Stimulated activated CD8-positive, alpha-beta memory T cell treated with anti-CD3 and anti-CD28 coated beads, Interleukin-2, amount 100 ng/mL, for 48 hours (primary cell): Measurements from ENCODE around the gene TEX13C.
"Not testable (repeated sequence)": the region's sequence is repeated elsewhere in the genome, so short reads cannot be mapped to it uniquely, and the experiment has no call there.

ENCODE experiments used
- DNase-seq, 2 donors: peaks; one replicate each; pipeline ENCODE4 v3.0.0-alpha.2; 2020; ENCODE audit warnings: low read depth in 2 of 2

Gene TEX13C

DNA sequence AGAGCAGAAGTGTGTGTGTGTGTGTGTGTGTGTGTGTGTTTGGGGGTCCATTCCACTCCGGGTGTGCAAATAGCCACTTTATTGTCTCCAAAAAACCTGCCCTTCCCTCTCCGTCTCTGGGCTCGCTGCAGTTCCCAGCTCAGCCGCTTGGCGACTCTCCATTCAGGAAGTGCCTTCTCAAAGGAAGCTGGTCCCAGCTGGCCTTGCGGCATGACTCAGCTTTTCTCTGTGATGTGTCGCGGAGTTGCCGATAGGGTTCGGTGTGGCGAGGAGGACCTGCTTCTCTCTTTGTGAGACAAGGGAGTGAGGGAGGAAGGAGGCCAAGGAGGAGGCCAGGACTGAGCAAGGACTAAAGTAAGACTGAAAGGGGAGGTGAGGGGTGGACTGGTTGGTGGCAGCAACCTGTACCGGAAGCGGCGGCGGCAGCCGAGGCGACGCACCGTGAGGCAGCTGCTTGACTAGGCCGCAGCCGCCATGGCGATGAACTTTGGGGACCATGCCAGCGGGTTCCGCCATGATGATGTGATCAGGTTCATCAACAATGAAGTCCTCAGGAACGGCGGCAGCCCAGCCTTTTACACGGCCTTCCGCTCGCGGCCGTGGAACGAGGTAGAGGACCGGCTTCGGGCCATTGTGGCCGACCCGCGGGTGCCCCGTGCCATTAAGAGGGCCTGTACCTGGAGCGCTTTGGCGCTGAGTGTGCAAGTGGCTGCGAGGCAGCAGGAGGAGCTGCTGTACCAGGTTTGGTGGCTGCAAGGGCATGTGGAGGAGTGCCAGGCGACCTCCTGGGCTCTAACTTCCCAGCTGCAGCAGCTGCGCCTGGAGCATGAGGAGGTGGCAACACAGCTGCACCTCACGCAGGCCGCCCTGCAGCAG lies at the start of gene TEX13C:
Gene TEX13C, plus strand, starts transcription at position 226 of the 876 bp plus-strand sequence. Its CDS starts 249 bp downstream, at position 475.
- DNase-seq, result no peak

DNA sequence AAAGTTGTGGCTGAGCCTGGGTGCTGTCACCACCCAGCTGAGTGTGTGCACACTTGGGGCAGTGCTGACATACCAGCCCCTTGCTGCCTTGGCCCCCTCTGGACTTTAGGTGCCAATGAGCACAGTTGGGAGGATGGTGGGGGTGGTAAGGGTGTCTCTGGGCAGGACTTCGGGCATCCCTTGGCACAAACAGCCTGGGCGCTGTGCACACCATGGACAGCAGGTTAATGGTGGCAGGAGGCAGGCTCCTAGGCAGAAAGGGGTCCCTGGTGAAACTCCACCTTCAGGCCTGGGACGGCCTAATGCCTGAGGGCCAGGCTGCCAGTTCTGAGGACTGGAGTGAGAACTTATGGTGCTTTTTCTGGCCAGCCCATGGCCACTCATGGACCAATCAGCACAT lies 32.4 kb upstream of the TEX13C start:
- DNase-seq, result no peak

DNA sequence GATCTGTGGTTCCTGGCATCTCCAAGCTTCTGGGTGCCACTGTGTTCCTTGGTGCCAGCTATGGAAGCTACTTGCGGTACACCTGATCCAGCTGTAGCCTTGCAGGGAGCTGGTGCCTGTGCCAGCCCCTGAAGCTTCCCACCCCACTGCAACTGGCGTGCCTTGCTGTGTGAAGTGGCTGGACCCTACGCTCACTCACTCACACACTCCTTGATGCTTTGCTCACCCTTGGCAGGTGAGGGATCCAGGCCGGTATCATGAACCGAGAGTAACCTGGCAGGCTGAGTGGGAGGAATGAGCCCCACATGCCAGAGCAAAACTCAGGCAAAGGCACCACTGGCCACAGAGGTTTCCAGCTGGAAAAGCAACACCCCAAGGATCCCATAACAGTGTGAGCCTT lies 31.3 kb upstream of the TEX13C start:
- DNase-seq, result no peak

DNA sequence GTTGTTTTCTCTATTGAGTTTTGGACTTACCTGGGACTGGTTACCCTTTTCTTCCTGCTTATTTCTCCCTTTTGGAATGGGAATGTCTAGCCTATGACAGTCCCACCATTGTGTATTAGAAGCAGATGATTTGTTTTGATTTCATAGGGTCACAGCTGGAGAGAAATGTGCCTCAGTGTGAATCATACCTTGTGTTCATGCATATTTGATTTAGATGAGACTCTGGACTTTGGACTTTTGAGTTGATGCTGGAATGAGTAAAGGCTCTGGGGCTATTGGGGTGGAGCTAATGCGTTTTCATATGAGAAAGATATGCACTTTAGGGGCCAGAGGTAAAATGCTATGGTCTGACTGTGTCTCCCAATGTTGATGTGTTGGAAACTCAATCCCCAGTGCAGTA lies 30.5 kb upstream of the TEX13C start:
- no peak for DNase-seq

DNA sequence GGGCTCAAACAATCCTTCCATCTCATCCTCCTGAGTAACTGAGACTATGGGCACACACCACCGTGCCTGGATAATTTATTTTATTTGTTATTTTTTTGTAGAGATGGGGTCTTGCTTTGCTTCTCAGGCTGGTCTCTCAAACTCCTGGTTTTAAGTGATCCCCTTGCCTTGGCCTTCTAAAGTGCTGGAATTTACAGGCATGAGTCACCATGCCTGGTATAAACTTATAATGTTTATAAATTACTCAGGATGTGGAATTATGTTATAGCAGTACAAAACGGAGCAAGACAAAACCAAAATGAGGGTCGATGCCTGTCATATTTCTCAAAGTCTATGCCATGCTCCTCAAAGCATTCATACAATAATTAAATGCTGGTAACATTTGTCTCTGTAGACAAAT lies 29.8 kb upstream of the TEX13C start:
- DNase-seq, result no peak

DNA sequence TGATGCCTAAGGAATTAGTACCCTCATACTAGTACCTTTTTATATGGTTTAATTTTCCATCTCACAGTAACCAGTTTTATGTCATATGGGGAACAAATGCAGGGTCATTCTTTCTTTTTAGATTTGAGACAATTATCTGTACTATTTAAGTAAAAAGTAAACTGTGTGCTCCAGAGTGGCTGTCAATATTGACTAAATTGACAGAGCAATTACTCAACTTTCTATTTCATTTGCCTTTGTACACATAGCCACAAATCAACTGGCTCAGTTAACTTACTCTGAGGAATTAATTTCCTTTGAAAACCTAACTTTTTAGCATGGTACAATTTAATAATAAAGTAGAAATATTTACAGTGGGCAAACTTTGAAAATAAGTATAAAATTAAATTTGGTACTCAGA lies 28.5 kb upstream of the TEX13C start:
- no peak for DNase-seq

DNA sequence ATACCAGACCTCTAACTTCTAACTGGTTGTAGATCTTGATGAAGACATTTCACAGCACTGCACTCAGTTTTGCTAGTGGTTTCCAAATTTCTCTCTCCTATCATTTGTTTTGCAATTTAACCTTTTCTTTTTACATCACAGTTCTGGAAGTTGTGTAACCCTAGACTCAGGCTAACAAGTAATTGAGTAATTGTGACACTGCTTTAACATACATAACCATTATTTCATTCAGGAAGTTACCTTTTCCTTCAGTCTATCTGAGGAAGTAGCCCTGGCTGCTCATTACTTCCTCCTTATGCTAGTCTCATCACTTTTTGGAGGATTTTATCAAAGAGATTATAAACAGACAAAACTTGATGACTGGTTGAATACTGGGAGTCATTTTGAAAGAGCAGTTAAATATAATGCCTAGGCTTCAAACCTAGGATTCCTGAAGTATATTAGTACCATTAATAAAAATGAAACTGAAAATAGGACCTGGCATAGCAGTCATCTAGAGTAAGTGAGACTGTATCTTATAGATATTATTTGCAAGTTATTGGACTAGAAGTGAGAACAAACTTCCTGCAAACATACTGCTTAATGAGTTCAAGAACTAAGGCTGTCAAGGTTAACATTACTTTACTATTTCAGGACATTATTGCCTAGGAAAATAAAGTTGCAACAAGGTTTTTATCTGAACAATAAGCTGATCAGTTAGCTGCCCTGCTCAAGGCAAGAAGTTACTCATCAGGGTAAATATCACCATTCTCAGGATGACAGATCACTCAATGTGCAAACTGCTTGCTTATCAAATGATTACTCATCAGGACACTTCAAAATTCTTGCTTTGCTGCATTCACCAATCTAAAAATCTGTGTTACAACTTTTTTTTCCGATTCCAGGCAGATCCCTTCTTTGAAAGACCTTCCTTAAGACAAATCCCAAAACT lies 25.6 kb upstream of the TEX13C start:
- no peak for DNase-seq

DNA sequence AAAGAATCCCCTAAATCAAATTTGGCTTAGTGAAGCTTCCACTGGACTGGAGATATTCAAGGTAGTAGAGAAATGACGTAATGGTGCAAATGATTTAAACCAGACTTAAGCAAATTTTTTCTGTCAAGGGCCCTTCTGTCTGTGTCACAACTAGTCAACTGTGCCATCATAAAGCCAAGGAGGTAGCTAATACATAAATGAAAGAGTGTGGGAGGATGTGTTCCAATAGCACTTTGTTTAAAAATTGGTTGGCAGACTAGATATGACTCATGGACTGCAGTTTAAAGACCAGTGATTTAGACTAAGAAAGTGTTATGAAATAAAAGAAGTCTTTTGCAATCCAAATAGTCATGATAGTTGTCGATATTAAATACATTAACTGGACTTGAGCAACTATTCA lies 24.3 kb upstream of the TEX13C start:
- no peak for DNase-seq

DNA sequence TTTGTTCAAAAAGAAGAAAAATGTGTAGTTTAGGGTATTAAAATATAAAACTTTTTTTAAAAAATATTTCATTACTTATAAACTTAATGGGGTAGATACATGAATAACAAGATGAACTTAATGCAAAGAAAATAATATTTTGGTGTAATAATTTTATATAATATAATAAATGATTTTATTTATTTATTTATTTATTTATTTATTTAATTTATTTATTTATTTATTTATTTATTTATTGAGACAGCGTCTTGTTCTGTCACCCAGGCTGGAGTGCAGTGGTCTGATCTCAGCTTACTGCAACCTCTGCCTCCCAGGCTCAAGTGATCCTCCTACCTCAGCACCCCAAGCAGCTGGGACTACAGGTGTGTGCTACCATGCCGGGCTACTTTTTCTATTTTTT lies 20.8 kb upstream of the TEX13C start:
- DNase-seq, result no peak

DNA sequence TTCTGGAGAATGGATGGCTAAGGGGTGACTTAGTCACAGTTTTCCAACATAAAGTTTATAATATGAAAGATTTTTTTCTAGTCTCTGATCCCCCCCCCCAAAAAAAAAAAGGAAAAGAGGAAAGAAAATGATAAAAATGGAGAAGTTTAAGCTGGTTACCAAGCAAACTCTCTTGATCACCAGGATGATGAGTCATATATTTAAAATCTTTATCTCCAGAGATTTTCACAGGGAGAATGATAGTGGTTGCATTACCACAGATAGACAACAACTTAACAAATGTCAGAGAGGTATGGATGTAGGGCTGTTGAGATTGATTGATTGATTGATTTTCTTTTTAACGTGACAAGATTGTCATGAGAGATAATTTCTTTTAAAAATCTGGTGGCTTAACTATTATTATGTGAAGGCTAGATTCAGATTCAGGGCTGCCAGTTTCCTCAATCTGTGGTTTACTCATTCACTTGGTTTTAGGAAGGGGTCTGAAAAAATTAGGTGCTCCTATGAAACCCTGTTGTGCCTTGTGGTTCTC lies 13.3 kb upstream of the TEX13C start:
- no peak for DNase-seq

DNA sequence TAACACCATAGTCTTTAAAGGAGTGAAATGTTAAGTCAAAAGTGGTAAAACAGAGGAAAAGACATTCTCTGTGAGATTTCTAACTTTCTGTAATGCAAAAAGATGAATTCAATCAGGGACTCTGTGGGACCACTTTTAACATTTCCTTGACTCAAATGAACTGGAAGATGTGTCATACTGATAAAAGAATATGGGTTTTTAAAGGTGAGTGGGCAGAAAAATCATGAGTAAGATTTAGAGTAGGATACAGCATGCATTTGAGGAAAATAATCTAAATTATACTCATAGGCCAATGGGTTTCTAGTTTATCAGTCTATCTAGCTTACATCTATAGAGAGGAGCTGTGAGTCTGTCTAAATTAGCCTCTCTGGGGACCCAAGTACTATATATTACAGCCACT lies 11.0 kb upstream of the TEX13C start:
- no peak for DNase-seq

DNA sequence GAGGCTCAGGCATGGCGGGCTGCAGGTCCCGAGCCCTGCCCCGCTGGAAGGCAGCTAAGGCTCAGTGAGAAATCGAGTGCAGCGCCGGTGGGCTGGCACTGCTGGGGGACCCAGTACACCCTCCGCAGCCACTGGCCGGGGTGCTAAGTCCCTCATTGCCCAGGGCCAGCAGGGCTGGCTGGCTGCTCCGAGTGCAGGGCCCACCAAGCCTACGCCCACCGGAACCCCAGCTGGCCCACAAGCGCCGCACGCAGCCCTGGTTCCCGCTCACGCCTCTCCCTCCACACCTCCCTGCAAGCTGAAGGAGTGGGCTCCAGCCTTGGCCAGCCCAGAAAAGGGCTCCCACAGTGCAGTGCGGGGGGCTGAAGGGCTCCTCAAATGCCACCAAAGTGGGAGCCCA lies 505 bp upstream of the TEX13C start:
- not testable (repeated sequence) for DNase-seq

DNA sequence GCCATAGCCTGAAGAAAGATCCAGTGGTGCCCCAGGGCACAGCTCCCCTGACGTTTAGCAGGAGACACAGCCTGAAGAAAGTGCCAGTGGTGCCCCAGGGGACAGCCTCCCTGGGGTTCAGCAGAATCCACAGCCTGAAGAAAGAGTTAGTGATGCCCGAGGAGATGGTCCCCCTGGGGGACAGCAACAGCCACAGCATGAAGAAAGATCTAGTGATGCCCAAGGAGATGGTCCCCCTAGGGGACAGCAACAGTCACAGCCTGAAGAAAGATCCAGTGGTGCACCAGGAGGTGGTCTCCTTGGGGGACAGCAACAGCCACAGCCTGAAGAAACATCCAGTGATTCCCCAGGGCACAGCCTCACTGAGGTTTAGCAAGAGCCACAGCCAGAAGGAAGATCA lies 2.8 kb downstream of the TEX13C start:
- no peak for DNase-seq

DNA sequence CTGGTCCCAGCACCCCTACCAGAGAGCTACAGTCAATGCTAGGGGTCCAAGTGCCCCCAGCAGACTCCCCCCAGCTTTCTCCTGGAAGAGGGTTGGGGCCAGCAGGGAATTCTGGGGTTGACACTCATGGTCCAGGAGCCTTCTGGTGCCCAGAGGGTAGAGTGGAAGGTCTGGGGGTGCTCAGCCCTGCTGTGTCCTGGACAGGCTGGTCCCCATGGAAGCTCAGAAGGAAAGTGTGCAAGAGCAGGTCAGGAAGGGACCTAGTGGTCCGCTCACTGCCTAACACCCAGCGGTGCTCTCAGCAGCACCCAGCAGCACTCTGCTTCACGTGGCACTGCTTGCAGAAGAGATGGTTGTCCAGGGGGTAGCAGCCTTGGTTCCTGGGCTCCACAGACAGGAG lies 6.9 kb downstream of the TEX13C start:
- DNase-seq, result no peak

DNA sequence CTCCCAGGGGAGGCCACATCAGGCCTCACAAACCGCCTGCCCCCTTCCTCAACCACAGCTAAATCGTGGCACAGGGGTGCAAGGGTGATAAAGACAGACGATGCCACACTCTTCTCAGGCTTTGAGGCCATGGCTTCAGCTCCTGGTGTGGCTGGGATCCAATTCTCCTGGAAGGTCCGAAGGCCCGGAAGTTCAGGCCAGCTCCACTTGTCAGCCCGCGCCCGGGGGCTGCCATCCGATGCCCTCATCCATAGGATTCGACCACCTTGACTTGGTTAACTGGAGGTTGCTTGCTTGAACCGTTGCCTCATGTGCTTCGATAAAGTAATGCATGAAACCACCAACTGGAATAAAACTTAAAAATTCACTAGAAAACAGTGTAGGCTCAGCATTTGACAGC lies 8.2 kb downstream of the TEX13C start:
- DNase-seq, result no peak

DNA sequence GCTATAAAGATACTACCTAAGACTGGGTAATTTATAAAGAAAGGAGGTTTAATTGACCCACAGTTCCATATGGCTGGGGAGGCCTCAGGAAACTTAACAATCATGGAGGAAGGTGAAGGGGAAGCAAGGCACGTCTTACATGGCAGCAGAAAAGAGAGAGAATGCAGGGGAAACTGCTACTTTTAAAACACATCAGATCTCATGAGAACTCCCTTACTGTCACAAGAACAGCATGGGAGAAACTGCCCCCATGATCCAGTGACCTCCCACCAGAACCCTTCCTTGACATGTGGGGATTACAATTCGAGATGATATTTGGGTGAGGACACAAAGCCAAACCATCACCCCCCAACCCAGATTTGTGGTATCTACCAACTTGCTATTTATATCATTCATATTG lies 13.9 kb downstream of the TEX13C start:
- DNase-seq, result no peak

DNA sequence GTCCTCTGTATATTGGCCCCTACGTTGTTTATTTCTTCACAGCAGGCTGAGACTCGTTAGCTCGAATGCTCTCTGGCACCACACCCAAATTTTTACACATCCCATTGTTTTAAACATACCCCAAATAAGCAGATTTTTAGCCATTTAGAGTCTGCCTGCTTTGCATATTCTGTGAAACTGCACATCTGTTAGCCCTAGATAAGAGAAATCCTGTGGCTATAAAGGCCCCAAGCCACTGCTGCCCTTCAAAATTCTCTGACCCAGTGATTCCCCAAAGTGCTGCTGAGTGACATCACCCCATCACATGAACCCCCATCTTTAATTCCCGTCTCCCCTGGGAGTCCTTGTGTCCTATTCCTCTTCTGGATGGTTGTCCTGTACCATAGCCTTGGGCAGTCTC lies 20.8 kb downstream of the TEX13C start:
- no peak for DNase-seq

DNA sequence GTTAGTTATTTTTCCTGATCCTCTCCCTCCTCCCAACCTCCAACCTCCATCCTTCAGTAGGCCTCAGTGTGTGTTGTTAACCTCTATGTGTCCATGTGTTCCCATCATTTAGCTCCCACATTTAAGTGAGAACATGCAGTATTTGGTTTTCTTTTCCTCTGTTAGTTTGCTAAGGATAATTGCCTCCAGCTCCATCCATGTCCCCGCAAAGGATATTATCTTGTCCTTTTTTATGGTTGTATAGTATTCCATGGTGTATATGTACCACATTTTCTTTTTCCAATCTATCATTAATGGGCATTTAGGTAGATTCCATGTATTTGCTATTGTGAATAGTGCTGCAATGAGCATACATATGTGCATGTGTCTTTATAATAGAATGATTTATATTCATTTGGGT lies 54.5 kb downstream of the TEX13C start:
- no peak for DNase-seq
